ENCODE results near the gene PLCH1. TPM values are rescaled to one million over a fixed set of nuclear protein-coding genes. Genes with fewer than 3 reads are reported as not detected.

PLCH1 gene
- total and polyA plus RNA-seq, 4 donors: 0.03 to 1.0 (median 0.22) TPM

- Histone ChIP-seq H3K36me3 (ENCODE audit: control insufficient read depth in 4 of 4, insufficient read depth in 3 of 4, low read depth in 1 of 4, low read length in 3 of 4) (no peaks in the 10 kb centered on the region), H3K27ac (ENCODE audit: low read depth in 1 of 2, low read length in 2 of 2) (no peak overlapping the region), H3K9me3 (ENCODE audit: control insufficient read depth in 4 of 4, low read length in 3 of 4) (peaks cover 0 to 1% (median 0%) of the 10 kb centered on the region in 4 donors), H3K4me1 (ENCODE audit: control insufficient read depth in 4 of 4, insufficient read depth in 4 of 4, low read length in 3 of 4) (no peaks in the 10 kb centered on the region), H3K4me3 (ENCODE audit: low read depth in 1 of 3, low read length in 3 of 3) (no peak overlapping the region), H3K9ac (ENCODE audit: low read depth in 1 of 2, low read length in 2 of 2) (no peak overlapping the region), H3K27me3 (ENCODE audit: control insufficient read depth in 4 of 4, insufficient read depth in 4 of 4, low read length in 3 of 4) (no peaks in the 10 kb centered on the region)
- DNase-seq (ENCODE audit: low spot score): no peak
- TF ChIP-seq, protein P1, sequence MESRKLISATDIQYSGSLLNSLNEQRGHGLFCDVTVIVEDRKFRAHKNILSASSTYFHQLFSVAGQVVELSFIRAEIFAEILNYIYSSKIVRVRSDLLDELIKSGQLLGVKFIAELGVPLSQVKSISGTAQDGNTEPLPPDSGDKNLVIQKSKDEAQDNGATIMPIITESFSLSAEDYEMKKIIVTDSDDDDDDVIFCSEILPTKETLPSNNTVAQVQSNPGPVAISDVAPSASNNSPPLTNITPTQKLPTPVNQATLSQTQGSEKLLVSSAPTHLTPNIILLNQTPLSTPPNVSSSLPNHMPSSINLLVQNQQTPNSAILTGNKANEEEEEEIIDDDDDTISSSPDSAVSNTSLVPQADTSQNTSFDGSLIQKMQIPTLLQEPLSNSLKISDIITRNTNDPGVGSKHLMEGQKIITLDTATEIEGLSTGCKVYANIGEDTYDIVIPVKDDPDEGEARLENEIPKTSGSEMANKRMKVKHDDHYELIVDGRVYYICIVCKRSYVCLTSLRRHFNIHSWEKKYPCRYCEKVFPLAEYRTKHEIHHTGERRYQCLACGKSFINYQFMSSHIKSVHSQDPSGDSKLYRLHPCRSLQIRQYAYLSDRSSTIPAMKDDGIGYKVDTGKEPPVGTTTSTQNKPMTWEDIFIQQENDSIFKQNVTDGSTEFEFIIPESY (IDR thresholded peaks at IDR 0.05): no peak
- TF ChIP-seq RAD21 (IDR thresholded peaks at IDR 0.05) (no peak), FOXA2 (IDR thresholded peaks at IDR 0.05) (no peak), GABPA (IDR thresholded peaks at IDR 0.05 in 1 of 2, conservative IDR thresholded peaks at IDR 0.05 in 1 of 2) (no peak), JUND (IDR thresholded peaks at IDR 0.05) (no peak), SP1 (IDR thresholded peaks at IDR 0.05) (no peak), FOXA1 (IDR thresholded peaks at IDR 0.05) (no peak)
- whole genome bisulfite sequencing: 87% methylated on average over 3 of the region's 3 CpGs
These were observed 209.8 kb downstream of the PLCH1 start for GRCh38 chr3:155535098-155535497.

DNA sequence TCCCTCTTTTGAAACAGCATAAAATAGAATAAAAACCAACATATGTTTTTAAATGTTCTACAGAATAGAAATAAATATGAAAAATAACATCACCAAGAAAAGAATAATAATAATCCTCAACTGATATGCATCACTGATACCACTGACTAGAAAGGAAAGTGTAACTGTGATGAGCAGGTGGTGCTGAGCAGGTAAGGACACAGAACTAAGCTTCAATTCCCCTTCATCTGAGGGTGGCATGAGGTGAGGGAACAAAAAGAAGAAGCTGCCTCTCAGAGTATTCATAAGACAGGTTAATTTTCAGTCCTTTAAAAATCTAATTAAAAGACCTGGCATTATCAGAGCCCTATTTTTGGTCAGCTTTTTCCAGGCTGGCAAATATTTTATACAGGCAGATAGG, 216.3 kb downstream of the PLCH1 start:
- H3K4me1 ChIP-seq (ENCODE audit: control insufficient read depth in 4 of 4, insufficient read depth in 4 of 4, low read length in 3 of 4): no peaks in the 10 kb centered on the region
- no peaks in the 10 kb centered on the region for H3K27me3 ChIP-seq (ENCODE audit: control insufficient read depth in 4 of 4, insufficient read depth in 4 of 4, low read length in 3 of 4)
- no peaks in the 10 kb centered on the region for H3K9me3 ChIP-seq (ENCODE audit: control insufficient read depth in 4 of 4, low read length in 3 of 4)
- no peak for DNase-seq (ENCODE audit: low spot score)
- no peak overlapping the region for H3K9ac ChIP-seq (ENCODE audit: low read depth in 1 of 2, low read length in 2 of 2)
- no peak overlapping the region for H3K27ac ChIP-seq (ENCODE audit: low read depth in 1 of 2, low read length in 2 of 2)
- H3K4me3 ChIP-seq (ENCODE audit: low read depth in 1 of 3, low read length in 3 of 3): no peak overlapping the region
- H3K36me3 ChIP-seq (ENCODE audit: control insufficient read depth in 4 of 4, insufficient read depth in 3 of 4, low read depth in 1 of 4, low read length in 3 of 4): no peaks in the 10 kb centered on the region
- TF ChIP-seq RAD21 (IDR thresholded peaks at IDR 0.05) (no peak), HNF4A (conservative IDR thresholded peaks at IDR 0.05) (no peak), FOXA1 (IDR thresholded peaks at IDR 0.05) (no peak), EGR1 (IDR thresholded peaks at IDR 0.05; ENCODE audit: low read depth in 2 of 2) (no peak), SP1 (IDR thresholded peaks at IDR 0.05) (no peak), FOXA2 (IDR thresholded peaks at IDR 0.05) (no peak), HNF4G (IDR thresholded peaks at IDR 0.05) (no peak), JUND (IDR thresholded peaks at IDR 0.05) (no peak), TAF1 (conservative IDR thresholded peaks at IDR 0.05) (no peak), REST (IDR thresholded peaks at IDR 0.05) (no peak), YY1 (IDR thresholded peaks at IDR 0.05) (no peak), MAX (IDR thresholded peaks at IDR 0.05) (no peak), GABPA (IDR thresholded peaks at IDR 0.05 in 1 of 2, conservative IDR thresholded peaks at IDR 0.05 in 1 of 2) (no peak), RXRA (IDR thresholded peaks at IDR 0.05) (no peak)
- TF ChIP-seq, protein P2, sequence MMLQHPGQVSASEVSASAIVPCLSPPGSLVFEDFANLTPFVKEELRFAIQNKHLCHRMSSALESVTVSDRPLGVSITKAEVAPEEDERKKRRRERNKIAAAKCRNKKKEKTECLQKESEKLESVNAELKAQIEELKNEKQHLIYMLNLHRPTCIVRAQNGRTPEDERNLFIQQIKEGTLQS (IDR thresholded peaks at IDR 0.05): no peak
- TF ChIP-seq, protein P3, sequence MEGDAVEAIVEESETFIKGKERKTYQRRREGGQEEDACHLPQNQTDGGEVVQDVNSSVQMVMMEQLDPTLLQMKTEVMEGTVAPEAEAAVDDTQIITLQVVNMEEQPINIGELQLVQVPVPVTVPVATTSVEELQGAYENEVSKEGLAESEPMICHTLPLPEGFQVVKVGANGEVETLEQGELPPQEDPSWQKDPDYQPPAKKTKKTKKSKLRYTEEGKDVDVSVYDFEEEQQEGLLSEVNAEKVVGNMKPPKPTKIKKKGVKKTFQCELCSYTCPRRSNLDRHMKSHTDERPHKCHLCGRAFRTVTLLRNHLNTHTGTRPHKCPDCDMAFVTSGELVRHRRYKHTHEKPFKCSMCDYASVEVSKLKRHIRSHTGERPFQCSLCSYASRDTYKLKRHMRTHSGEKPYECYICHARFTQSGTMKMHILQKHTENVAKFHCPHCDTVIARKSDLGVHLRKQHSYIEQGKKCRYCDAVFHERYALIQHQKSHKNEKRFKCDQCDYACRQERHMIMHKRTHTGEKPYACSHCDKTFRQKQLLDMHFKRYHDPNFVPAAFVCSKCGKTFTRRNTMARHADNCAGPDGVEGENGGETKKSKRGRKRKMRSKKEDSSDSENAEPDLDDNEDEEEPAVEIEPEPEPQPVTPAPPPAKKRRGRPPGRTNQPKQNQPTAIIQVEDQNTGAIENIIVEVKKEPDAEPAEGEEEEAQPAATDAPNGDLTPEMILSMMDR (IDR thresholded peaks at IDR 0.05; ENCODE audit: low read depth, low read length, missing input control): no peak
